RKO (cell line): ENCODE results near the gene SLX9.
"Not testable (repeated sequence)": the region's sequence is repeated elsewhere in the genome, so short reads cannot be mapped to it uniquely, and the experiment has no call there.

Experiments
- DNase-seq: peaks from one replicate; pipeline ENCODE4 v3.0.0-alpha.2; 2016; ENCODE audit warnings: low spot score

Gene SLX9

DNA sequence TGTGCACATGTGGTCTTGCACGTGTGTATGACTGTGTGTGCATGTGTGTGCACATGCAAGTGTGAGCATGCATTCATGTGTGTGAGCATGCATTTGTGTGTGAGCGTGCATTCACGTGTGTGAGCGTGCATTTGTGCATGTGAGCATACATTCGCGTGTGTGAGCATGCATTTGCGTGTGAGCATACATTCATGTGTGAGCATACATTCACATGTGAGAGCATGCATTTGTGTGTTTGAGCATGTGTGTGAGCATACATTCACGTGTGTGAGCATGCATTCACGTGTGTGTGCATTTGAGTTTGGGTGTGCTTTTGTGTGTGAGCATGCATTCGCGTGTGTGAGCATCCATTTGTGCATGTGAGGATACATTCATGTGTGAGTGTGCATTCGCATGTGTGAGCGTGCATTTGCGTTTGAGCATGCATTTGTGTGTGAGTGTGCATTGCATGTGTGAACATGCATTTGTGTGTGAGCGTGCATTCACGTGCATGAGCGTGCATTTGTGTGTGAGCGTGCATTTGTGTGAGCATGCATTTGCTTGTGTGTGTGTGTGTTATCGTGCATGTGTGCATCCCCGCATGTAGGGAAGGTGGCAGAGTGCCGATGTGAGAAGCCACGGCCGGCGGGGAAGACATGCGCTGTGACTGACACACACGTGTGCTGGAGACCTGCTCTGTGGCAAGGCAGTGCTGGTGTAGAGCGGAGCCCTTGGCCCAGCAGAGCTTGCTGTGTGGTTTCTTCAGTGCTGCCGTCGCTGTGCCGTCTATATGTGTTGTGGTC lies 37.4 kb upstream of the SLX9 start:
- DNase-seq = no peak

DNA sequence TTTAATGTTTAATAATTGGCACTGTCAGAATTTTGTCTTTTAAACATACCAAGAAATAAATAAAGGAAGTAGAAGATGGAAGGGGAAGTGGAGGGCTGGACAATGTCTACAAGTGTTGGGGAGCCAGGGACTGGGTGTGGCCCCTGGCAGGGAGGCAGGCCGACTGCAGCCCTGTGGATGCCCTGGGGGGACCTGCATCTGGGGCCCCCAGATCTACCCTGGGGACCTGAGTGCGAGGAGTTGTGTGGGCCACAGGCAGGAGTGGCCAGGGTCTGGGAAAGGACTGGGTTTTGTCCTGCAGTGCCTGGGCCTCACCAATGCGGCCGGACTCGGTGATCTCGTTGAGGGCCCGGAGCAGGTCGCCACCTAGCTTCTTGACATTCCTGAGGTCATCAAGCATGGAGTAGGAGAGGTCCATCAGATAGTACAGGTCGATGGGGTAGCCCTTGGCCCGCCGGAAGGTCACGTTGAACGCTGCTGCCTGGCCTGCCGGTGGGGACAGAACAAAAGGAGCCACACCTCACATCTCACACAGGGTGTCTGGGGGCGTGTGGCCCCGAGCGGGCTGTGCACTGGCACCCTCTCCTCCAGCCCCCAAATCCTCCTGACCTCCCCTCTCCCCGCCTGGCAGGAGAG lies 36.7 kb upstream of the SLX9 start:
- no peak for DNase-seq

DNA sequence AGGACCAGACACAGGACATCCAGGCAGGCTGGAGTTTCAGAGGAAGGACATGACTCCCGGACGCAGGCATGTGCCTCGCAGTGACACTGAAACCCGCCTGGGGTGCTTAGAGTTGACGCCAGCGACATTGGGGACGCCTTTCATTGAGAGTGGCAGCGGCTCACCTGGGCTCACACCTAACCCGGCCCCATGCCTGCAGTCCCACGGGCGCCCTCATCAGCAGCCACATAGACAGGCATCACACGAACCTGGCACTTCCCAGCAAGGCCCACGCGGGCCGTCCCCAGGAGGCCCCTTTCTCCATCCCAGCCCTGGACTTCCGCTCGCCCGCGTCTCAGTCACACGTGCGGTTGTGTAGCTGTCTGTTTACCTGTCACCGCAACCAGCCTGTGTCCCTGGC lies 36.1 kb upstream of the SLX9 start:
- no peak for DNase-seq

DNA sequence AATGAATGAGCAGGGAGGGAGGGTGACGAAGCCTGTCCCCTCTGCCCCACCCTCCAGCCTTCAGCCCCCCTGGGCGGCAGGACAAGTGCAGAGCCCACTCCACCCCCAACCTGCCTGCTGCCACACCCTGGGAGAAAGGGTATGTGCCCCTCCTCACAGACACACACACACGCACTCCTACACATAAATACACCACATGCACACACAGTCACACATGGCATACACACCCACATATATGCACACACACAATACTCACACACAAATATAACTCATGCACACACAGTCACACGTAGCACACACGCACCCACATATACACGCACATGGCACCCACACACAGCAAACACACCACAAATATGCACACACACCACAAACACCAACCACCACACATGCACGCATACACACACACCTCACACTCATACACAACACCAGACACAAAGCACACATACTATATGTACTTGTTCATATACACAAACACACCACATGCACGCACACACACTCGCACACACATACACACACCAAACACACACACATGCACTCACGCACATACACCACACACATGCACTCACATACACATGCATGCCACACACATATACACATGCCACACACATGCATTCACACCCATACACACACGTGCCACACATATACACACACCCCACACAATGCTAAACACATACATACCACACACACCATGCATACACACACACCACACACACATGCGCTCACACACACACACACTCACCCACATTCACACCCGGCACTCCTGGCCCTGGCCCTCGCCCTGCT lies 35.5 kb upstream of the SLX9 start:
- DNase-seq = no peak

DNA sequence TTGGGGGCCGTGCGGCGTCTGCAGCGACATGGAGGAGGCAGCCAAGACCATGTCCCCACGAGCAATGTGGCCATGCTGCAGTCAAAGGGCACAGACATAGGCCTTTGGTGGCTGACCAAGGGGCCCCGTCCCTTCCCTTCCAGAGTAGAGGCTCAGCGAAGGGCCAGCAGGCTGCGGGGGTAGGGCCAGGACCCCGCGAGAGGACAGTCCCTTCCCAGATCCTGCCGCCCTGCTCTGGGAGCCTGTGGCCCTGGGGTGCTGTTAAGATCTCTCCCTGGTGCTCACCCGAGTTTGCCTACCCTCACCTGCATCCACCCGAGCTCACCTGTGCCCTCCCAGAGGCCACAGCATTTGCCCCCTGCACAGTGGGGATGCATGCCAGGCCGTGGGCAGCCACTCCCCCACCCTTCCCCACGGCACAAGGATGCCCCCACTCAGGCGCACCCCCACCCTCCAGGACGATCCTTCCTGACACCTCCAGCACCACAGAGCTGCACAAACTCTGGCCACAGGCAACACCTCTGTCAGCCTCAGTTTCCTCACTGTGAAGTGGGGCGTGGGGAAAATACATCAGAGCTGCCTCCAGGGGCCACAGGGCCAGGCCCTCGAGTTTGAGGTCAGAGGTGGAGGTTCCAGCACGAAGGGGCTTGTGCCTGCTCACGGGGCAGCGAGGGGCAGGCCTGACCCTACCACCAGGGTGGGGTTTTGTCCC lies 34.7 kb upstream of the SLX9 start:
- DNase-seq = no peak

DNA sequence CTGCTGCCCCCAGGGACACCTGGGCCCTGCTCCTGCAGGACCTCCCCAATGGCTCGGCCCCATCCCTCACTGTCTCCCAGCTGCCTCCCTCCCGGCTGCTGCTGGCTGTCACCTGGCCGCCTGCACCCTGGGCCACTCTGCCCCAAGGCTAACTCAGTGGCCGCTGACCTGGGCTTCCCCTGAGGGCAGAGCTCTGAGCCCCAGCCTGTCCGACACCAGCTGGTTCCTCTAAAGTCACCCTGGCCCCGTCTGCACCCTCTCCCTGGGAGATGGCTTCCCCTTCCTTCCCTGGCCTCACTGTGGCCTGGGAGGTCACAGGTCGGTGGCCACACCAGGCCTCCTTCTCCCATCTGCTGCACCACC lies 34.1 kb upstream of the SLX9 start:
- DNase-seq = no peak

DNA sequence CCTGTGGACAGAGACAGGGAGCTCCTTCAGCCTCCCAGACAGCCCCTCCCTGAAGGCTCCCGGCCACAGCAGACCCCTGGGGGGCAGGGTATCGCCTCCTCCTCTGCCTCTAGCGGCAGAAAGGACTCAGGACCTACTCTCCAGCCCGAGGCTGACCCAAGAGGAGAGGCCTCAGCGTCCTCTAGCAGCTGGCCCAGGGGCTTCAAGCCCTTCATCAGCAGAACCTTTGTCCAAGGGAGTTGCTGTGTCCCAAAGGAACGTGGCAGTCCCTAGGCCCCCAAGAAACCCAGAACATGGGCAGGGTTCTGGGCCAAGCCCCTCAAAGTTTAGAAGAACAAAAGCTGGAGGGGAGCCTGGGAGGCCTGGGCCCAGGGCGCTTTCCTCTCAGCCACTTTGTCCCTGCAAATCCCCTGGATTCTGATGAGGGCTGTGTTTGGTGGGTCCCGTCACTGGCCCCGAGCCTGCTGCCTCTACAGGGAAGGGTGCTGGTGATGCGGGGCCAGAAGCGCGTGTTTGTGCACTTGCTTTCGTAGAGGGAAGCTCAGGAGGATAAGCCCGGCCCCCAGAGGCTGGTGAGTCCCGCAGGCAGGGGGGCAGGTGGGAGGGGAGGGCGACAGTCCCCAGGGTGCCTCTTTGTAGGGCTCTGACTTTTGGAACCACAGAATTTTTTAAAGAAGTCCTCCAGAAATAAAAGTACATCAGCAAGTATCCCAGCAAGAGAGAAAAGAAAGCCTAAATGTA lies 32.4 kb upstream of the SLX9 start:
- no peak for DNase-seq

DNA sequence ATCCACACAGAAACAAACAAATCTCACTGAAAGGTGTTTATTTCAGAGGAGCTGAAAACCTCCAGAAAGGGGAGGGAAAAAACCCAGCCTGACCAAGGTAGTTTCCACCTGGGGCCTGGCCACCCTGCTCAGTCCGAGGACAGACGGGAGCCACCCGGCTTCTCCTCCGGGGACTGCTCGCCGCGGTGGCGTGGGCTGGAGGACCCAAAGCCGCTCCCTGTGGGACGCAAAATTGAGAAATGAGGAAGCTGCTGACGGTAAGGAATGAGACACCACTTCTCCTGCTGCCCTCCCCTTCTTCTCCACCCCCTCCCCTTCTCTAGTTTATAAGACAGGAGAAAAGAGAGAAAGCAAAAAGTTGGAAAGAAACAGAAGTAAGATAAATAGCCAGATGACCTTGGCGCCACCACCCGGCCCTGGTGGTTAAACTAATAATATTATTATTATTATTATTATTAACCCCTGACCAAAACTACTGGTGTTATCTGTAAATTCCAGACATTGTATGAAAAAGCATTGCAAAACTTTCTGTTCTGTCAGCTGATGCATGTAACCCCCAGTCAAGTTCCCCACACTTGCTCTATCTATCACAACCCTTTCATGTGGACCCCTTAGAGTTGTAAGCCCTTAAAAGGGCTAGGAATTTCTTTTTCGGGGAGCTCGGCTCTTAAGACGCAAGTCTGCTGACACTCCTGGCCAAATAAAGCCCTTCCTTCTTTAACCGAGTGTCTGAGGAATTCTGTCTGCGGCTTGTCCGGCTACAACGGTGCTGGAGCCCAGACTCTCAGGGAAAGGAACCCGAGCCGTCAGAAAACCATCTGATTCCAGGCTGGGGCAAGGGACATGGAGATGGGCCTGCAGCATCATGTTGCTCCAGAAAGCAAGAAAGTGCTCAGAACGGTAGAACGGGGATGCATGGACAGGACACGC lies 31.6 kb upstream of the SLX9 start:
- DNase-seq = no peak

DNA sequence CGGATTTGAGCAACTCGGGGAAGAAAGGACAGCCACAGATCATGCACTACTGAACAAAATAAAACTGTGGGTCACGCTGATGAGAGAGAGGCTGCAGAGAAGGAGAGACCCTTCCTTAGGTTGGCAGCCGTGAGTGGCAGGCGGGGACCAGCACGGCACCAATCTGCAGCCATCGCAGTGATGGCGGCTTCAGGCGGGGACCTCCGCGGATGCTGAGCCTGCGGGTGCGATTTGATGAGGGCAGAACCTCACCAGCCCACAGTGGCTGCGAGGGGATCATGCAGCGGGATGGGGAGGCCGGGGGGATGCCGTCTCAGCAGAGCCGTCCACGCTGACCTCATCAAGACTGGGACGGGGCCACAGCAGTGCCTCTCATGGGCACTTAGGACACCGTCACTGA lies 30.9 kb upstream of the SLX9 start:
- DNase-seq = no peak

DNA sequence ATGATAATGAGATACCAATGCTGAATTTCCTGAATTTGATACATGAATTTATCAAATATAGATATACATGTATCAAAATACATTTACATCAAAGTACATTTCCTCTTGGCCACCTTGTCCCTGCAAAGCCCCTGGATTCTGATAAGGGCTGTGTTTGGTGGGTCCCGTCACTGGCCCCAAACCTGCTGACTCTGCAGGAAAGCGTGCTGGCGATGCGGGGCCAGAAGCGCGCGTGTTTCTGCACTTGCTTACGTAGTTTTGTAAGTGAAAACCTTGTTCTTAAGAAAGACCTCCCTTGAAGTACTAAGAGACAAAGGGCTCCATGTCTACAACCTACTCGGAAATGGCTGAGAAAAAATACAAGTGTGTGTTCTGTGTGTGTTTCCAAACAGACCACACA lies 30.1 kb upstream of the SLX9 start:
- DNase-seq = no peak

DNA sequence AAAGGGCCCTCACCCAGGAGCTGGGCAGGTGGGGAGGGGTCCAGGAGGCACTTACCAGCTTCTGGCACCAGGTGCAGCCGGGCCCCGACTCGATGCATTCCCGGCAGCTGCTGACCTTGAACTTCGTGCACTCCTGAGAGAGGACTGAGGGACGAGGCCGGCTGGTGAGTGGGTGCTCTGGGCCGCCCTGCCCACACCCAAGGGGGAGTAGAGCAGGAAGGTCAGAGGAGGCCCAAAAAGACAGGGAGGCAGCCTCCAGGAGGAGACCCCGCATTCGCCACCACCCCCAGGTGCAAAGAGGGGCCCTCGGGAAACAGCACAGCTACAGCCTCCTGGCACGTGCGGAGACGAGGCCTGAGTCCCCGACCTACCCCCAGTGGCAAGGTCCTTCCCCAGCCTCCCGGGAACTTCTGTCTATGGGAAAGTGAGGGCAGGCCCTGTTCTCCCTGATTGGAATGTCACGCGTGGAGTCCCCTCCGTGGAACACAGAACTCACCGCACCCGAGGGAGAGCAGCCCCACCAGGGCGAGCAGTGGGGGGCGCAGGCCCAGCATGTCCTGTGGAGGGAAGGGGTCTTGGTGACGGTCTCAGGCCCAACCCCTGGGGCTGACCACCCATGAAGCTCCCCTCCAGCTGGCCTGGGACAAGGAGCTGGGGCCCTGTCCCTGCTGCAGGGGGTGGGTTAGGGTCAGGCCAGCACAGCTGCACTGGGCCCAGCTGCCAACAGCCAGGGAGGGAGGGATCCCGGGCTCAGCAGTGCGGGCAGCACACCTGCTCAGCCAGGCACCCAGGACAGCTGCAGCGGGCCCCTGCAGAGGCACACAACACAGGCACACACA lies 29.4 kb upstream of the SLX9 start:
- no peak for DNase-seq

DNA sequence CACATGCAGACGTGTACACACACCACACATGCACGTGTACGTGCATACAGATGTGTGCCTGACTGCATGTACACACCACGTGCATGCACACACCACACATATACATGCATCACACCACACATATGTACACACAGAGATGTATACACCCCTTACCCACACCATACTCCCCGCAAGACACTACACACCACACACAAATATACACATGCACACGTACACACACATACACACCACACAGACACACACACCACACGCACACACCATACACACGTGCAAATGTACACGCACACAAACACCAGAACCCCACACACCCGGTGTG lies 28.8 kb upstream of the SLX9 start:
- DNase-seq = no peak

DNA sequence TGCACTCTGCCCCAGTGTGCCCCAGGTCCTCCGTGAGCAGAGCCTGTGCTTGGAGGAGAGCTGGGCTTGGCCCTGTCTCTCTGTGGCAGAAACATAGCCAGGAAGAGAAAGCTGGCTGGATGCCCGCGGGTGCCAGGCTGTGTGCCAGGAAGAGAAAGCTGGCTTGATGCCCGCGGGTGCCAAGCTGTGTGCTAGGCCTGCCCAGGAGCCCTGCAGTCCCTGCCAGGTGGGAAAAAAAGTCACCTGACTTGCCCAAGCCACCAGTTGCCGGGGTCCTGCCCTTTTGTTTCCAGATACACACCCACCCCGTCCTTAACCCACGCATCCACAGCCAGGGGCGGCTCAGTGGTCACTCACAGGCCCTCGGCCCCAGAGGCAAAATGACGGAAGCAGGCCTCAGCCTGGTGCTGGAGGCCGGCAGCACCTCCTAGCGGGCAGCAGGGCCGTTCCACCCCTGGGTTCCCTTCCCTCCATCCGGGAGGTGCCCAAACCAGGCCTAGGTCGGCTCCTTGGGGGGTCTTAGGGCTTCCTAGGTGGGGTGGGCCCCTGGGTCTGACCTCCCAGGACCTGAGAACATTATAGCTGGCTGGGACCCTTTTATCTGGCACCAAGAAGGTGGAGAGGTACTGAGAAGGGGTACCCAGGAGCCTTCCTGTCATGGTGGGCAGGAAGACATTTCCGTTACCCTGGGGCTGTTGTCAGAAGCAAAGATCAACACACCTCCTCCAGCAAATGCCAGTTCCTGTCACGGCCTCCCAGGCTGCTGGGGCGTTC lies 28.3 kb upstream of the SLX9 start:
- no peak for DNase-seq

DNA sequence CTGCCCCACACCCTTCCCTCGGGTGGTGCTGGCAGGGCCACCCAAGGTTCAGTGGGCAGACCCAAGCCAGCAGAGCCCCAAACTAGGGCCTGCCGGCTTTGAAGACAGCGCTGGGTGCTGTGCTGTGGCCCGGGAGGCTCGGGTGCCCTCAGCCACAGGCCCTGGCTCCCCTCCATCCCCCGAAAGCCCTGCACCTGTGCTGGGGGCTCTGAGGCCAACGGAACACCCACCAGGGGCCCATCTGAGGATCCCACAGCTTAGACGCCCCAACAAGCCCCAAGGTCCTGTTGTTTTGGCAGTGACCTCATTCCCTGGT lies 27.7 kb upstream of the SLX9 start:
- DNase-seq = no peak

DNA sequence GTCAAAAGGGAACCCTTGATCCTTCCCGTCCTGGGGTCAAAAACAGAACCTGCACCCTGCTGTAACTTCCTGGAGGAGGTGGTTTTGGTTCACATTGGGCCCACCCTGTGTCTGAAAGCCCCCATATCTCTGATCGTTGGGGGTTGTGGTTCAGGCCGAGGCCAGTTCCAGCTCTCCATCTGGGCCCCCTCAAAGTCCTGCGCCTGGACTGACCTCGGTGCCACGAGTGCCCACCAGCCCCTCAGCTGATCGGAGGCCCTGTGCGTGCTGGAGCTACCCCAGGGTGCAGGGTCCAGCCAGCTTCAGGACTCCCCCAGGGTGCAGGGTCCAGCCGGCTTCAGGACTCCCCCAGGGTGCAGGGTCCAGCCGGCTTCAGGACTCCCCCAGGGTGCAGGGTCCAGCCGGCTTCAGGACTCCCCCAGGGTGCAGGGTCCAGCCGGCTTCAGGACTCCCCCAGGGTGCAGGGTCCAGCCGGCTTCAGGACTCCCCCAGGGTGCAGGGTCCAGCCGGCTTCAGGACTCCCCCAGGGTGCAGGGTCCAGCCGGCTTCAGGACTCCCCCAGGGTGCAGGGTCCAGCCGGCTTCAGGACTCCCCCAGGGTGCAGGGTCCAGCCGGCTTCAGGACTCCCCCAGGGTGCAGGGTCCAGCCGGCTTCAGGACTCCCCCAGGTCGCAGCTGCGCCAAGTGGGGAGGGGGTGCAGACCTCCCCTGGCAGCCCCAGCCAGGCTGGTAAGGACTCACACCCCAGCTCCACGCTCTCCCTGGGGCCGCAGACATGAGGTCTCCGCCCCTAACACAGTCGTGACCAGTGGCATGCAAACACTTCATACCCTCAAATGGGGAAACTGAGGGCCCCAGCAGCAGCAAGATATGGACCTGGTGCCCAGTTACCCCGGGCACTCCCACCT lies 27.1 kb upstream of the SLX9 start:
- not testable (repeated sequence) for DNase-seq

DNA sequence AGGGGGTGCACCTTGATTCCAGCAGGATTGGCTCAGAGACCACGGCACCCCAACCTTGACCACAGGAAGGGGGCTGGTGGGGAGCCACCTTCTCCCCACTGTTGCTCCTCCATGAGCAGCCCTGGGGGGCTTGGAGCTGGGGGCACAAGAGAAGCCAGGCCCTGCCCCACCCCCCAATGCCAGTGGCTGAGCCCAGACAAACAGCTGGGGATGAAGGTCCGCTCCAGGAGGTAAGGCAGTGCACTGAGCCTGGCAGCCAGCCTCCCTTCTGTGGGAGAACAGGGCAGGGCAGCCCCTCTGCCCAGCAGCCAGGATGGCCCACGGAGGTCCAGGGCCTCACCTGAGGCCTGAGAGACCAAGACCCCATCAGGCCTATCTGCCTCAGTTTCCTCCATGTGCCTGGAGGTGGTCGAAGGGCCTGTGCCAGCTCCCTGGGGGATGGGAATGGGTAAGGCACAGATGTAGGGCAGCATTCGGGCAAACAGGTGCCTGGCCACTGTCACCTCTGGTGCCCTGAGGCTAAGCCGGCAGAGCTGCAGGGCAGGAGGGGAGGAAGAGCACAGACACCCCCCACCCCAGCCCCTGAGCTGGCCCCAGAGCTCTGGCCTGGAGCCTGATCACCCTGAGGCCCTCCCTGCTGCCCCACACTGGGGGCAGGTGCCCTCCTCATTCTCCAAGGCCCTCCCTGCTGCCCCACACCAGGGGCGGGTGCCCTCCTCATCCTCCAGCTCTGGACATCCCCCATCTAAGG lies 26.2 kb upstream of the SLX9 start:
- DNase-seq = no peak

DNA sequence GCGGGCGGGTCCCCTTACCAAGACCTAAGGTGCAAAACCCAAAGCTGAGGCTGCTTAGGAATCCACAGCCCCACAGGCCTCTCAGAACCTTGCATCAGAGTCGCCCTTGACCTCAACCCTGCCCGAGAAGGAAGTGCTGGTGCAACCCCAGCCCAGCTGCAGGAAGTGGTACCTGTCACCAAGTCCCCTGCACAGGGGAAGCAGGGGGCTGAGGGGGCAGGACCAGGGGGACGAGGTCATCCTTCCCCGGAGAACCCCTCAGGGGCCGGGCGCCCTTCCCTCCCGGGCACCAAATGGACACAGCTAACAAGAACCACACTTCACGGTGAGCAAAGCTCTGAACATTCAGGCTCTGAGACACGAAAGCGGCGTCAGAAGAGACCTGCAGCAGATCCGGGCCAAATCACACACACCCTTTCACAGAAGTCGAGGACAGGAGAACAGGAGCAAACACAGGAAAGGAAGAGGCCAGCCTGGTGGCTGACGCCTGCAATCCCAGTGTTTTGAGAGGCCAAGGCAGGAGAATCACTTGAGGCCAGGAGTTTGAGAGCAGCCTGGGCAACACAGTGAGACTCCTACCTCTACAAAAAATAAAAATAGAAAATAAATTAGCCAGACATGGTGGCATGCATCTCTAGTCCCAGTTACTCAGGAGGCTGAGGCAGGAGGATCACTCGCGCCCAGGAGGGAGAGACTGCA lies 25.5 kb upstream of the SLX9 start:
- DNase-seq = no peak
